NT2/D1 (cell line): Measurements from ENCODE around the gene ACTG2.

ENCODE experiments used
- SUZ12 ChIP-seq: IDR thresholded peaks from 2 replicates; pipeline ENCODE4 v1.6.1; 2011; ENCODE audit not compliant: insufficient read length, insufficient read depth; ENCODE audit errors: extremely low read depth
- YY1 ChIP-seq: IDR thresholded peaks from 2 replicates; pipeline ENCODE4 v1.6.1; 2011; ENCODE audit not compliant: insufficient read length, insufficient read depth
- ZNF274 ChIP-seq: IDR thresholded peaks from 2 replicates; pipeline ENCODE4 v1.6.1; 2011; ENCODE audit warnings: mild to moderate bottlenecking, low read depth, low read length

GRCh38 chr2:73870084-73870483 is 22.7 kb upstream of the ACTG2 start:
- no peak for TF ChIP-seq SUZ12
- TF ChIP-seq ZNF274, result no peak
- no peak for TF ChIP-seq YY1
